Osteocyte (in vitro differentiated cells): ENCODE measurements around the gene PDE4D. TPM values are rescaled to one million over a fixed set of nuclear protein-coding genes. Genes with fewer than 3 reads are reported as not detected.

Experiments
- DNase-seq: peaks from one replicate; pipeline ENCODE4 v3.0.0; 2021; ENCODE audit warnings: mixed read lengths; ENCODE audit not compliant: unreplicated experiment; ENCODE audit errors: extremely low spot score
- H3K27ac Mint-ChIP-seq: one replicate; pipeline ENCODE4 v1.8.0; 2021; ENCODE audit warnings: mild to moderate bottlenecking, mixed read lengths; ENCODE audit not compliant: unreplicated experiment
- H3K27me3 Mint-ChIP-seq: one replicate; pipeline ENCODE4 v1.8.0; 2021; ENCODE audit warnings: mixed read lengths; ENCODE audit not compliant: unreplicated experiment
- H3K36me3 Mint-ChIP-seq: one replicate; pipeline ENCODE4 v1.8.0; 2021; ENCODE audit warnings: mixed read lengths; ENCODE audit not compliant: unreplicated experiment
- H3K4me1 Mint-ChIP-seq: one replicate; pipeline ENCODE4 v1.8.0; 2021; ENCODE audit warnings: mixed read lengths; ENCODE audit not compliant: unreplicated experiment
- H3K4me3 Mint-ChIP-seq: one replicate; pipeline ENCODE4 v1.8.0; 2021; ENCODE audit warnings: mild to moderate bottlenecking, moderate library complexity, mixed read lengths; ENCODE audit not compliant: unreplicated experiment
- H3K9me3 Mint-ChIP-seq: one replicate; pipeline ENCODE4 v1.8.0; 2021; ENCODE audit warnings: mixed read lengths; ENCODE audit not compliant: unreplicated experiment
- total RNA-seq: library from RNA; stranded (reverse); gene quantifications from 2 replicates; pipeline ENCODE4 v1.2.1, GENCODE V29; 2021
- TF ChIP-seq, protein P1 (sequence below): fragments of 200-600 bp; sonication (generic); IDR thresholded peaks from 2 replicates; pipeline ENCODE4 v1.5.0; 2021; ENCODE audit warnings: antibody characterized with exemption, mild to moderate bottlenecking, moderate library complexity

Gene PDE4D
- total RNA-seq, 1 donor from 2014 or later, result 24.2 TPM

DNA sequence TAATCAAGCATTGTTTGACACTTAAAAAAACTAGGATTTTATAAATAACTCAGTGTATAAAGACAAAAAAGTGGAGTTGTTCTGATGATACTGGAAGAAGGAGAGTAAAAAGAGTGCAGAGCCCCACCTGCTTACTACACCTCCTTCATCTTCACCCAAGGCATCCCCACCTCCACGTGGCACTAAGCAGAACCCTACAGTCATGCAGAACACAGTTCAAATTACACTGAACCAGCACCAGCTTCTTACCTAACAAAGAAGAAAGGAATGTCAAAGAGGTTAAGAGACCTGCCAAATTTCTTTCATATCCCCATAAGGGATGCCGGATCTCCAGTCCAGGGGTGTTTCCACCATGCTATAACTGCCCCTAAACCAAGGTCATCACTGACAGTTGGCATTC is 55.5 kb downstream of the PDE4D start:
- no peaks in the 10 kb centered on the region for H3K36me3 Mint-ChIP-seq
- H3K4me1 Mint-ChIP-seq, result no peaks in the 10 kb centered on the region
- no peak overlapping the region for H3K4me3 Mint-ChIP-seq
- no peaks in the 10 kb centered on the region for H3K9me3 Mint-ChIP-seq
- H3K27me3 Mint-ChIP-seq, result peaks cover 34% of the 10 kb centered on the region
- TF ChIP-seq, protein P1, sequence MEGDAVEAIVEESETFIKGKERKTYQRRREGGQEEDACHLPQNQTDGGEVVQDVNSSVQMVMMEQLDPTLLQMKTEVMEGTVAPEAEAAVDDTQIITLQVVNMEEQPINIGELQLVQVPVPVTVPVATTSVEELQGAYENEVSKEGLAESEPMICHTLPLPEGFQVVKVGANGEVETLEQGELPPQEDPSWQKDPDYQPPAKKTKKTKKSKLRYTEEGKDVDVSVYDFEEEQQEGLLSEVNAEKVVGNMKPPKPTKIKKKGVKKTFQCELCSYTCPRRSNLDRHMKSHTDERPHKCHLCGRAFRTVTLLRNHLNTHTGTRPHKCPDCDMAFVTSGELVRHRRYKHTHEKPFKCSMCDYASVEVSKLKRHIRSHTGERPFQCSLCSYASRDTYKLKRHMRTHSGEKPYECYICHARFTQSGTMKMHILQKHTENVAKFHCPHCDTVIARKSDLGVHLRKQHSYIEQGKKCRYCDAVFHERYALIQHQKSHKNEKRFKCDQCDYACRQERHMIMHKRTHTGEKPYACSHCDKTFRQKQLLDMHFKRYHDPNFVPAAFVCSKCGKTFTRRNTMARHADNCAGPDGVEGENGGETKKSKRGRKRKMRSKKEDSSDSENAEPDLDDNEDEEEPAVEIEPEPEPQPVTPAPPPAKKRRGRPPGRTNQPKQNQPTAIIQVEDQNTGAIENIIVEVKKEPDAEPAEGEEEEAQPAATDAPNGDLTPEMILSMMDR, result no peak
- no peak overlapping the region for H3K27ac Mint-ChIP-seq
- no peak for DNase-seq

GRCh38 chr5:59837071-59837470 is 56.5 kb downstream of the PDE4D start:
- Mint-ChIP-seq H3K27ac (no peak overlapping the region), H3K4me1 (no peaks in the 10 kb centered on the region), H3K36me3 (no peaks in the 10 kb centered on the region), H3K27me3 (peaks cover 43% of the 10 kb centered on the region), H3K9me3 (no peaks in the 10 kb centered on the region), H3K4me3 (no peak overlapping the region)
- TF ChIP-seq, protein P1, result no peak
- no peak for DNase-seq

DNA sequence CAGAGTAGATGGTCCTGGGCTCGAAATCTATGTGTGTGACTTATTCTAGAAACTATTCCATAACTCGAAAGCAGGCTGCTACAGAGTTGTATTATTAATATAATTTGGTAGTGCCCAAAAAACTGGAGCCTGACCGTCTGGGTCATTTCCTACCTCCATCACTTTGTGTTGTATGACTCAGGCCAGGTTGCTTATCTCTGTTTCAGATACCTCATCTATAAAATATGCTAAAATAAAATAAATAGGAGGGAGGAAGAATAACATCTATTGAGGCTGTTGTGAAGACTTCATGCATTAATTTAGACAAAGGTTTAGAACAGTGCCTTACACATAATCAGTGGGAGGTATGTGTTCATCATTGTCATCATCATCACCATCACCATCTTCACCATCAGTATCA is 57.7 kb downstream of the PDE4D start:
- H3K4me1 Mint-ChIP-seq, result no peaks in the 10 kb centered on the region
- TF ChIP-seq, protein P1, result no peak
- H3K36me3 Mint-ChIP-seq, result no peaks in the 10 kb centered on the region
- no peak overlapping the region for H3K27ac Mint-ChIP-seq
- DNase-seq, result no peak
- H3K27me3 Mint-ChIP-seq, result peaks cover 44% of the 10 kb centered on the region
- H3K4me3 Mint-ChIP-seq, result no peak overlapping the region
- no peaks in the 10 kb centered on the region for H3K9me3 Mint-ChIP-seq

DNA sequence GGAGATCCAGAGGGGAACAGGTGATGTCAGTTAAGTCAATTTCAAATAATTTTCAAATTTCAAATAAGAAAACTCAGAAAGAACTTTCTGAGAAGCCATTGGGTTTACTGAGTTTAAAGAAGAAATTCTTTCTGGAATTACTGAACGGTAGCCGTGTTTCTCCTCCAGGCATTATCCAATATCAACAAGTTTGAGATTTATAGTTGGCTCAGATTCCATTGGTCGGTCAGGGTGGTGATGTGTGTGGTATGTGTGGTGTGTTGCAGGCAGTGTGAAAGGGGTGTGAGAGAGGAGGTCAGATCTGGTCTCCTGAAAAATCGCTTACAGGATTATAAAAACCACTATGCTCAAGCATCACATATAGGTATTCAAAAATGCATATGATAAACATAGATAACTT is 60.1 kb downstream of the PDE4D start:
- Mint-ChIP-seq H3K4me3 (no peak overlapping the region), H3K4me1 (no peaks in the 10 kb centered on the region), H3K27ac (no peak overlapping the region), H3K27me3 (peaks cover 52% of the 10 kb centered on the region), H3K9me3 (no peaks in the 10 kb centered on the region), H3K36me3 (no peaks in the 10 kb centered on the region)
- no peak for DNase-seq
- TF ChIP-seq, protein P1, result no peak

GRCh38 chr5:59832577-59833301 is 60.8 kb downstream of the PDE4D start:
- TF ChIP-seq, protein P1, result no peak
- Mint-ChIP-seq H3K27me3 (peaks cover 56% of the 10 kb centered on the region), H3K4me1 (no peaks in the 10 kb centered on the region), H3K4me3 (no peak overlapping the region), H3K27ac (no peak overlapping the region), H3K36me3 (no peaks in the 10 kb centered on the region), H3K9me3 (no peaks in the 10 kb centered on the region)
- no peak for DNase-seq
